Suppressor macrophage (primary cell): Measurements from ENCODE around the gene GRIP2.

ENCODE experiments used
- DNase-seq, 4 experiments: peaks; one replicate each; pipeline ENCODE4 v3.0.0-alpha.2; 2020 to 2022

Gene GRIP2

GRCh38 chr3:14505803-14506500 is 34.2 kb downstream of the GRIP2 start:
- DNase-seq, result no peak

GRCh38 chr3:14505001-14505802 is 34.9 kb downstream of the GRIP2 start:
- no peak for DNase-seq

GRCh38 chr3:14503706-14504065 is 36.5 kb downstream of the GRIP2 start:
- DNase-seq, result no peak

- no peak for DNase-seq
Measured at GRCh38 chr3:14503033-14503705, 37.0 kb downstream of the GRIP2 start.

GRCh38 chr3:14502472-14502871 is 37.7 kb downstream of the GRIP2 start:
- no peak for DNase-seq

GRCh38 chr3:14497321-14497720 is 42.8 kb downstream of the GRIP2 start:
- DNase-seq, result no peak

- DNase-seq, result no peak
Measured at GRCh38 chr3:14496351-14496750, 43.8 kb downstream of the GRIP2 start.

GRCh38 chr3:14494973-14495300 is 45.2 kb downstream of the GRIP2 start:
- DNase-seq, result no peak

GRCh38 chr3:14494279-14494972 is 45.7 kb downstream of the GRIP2 start:
- no peak for DNase-seq

- DNase-seq, result no peak
Measured at GRCh38 chr3:14492948-14493881, 46.9 kb downstream of the GRIP2 start.

GRCh38 chr3:14491396-14492190 is 48.5 kb downstream of the GRIP2 start:
- DNase-seq, result no peak

- DNase-seq, result no peak
Measured at GRCh38 chr3:14490831-14491230, 49.3 kb downstream of the GRIP2 start.

- no peak for DNase-seq
Measured at GRCh38 chr3:14490255-14490654, 49.9 kb downstream of the GRIP2 start.

GRCh38 chr3:14489641-14490040 is 50.5 kb downstream of the GRIP2 start:
- no peak for DNase-seq

GRCh38 chr3:14488286-14489041 is 51.7 kb downstream of the GRIP2 start:
- DNase-seq, result no peak

GRCh38 chr3:14487821-14488220 is 52.3 kb downstream of the GRIP2 start:
- no peak for DNase-seq

GRCh38 chr3:14487086-14487485 is 53.1 kb downstream of the GRIP2 start:
- DNase-seq, result no peak

GRCh38 chr3:14486460-14486859 is 53.7 kb downstream of the GRIP2 start:
- no peak for DNase-seq

- no peak for DNase-seq
Measured at GRCh38 chr3:14485981-14486380, 54.2 kb downstream of the GRIP2 start.

GRCh38 chr3:14484741-14485140 is 55.4 kb downstream of the GRIP2 start:
- no peak for DNase-seq
